Colon (tissue), 2 donors: ENCODE measurements around the gene MYL12A.

Source experiments
- FAIRE-seq: peaks from 2 replicates; lab custom pipeline; 2012; peaks lifted over from hg19 to GRCh38; lab: Jason Lieb, UNC
- donor health status: control.
- donor health status: control.

Gene MYL12A

DNA sequence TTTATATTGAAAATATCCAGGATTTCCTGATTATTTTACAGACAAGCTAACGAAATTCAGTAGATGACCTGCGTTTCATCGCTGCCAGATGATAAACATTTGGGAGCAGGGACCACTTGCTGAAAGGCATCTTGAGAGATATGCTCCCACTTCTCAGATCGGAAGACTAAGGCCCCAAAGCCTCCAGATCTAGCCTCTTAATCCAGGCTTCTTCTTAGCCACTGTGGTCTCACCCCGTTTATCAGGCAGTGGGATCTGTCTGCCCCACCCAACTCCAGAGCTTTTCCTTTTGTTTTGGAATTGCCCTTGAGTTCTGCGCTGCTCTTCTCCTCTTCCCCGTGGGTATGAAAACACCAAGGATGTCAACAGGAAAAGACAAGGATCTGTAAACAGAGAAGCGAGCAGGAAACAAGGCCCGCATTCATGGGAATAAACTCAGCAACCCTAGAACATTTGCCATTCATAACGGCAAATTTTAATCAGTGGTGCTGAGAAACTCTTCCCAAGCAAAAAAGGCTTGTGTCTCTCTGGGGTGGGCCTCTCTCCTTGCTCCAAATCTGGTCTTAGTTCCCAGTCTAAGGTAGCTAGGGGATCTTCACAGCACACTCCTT lies 35.8 kb downstream of the MYL12A start:
- FAIRE-seq: no peak

DNA sequence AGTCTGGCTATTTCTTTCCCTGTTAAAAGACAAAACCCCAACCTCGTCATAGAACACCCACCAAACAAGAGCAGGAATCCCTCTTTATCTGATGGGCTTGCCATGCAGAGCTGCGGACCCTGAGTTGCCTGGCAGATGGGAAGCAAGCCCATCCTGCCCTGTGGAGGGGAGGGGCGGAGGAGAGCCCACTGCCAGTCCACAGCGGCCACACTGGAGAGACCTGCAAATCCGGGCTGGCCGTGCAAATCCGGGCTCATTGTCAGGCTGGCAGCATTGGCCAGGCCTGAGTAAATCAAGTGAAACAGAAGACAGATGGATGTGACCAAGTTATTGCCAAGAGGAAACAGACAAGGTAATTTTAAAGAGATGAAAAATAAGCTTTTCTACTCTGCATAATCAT lies 36.3 kb downstream of the MYL12A start:
- FAIRE-seq: no peak

DNA sequence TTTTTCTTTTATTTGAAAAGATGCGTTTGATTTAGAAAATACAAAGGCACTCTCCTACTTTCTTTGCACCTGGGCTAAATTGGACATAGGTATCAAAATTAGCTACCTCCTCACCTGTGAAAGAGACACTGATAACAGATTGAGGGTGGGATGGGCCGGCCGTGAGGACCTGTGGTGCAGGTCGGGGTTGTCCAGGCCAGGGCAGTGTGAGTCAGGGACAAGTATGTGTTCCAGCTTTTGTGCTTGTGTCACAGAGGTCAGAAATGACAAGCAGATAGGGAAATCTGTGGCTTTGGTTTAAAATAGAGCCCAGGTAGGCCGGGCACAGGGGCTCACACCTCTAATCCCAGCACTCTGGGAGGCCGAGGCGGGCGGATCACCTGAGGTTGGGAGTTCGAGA lies 36.9 kb downstream of the MYL12A start:
- no peak for FAIRE-seq

DNA sequence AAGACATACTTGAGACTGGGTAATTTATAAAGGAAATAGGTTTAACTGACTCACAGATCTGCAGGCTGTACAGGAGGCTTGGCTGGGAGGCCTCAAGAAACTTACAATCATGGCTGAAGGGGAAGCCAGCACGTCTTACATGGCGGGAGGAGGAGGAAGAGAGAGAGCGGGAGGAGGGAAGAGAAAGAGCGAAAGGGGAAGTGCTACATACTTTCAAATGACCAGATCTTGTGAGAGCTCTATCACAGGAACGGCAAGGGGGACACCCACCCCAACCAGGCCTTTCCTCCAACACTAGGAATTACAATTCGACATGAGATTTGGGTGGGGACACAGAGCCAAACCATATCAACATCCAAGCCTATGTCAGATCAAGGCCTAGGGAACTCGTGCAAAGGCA lies 38.6 kb downstream of the MYL12A start:
- FAIRE-seq: no peak

DNA sequence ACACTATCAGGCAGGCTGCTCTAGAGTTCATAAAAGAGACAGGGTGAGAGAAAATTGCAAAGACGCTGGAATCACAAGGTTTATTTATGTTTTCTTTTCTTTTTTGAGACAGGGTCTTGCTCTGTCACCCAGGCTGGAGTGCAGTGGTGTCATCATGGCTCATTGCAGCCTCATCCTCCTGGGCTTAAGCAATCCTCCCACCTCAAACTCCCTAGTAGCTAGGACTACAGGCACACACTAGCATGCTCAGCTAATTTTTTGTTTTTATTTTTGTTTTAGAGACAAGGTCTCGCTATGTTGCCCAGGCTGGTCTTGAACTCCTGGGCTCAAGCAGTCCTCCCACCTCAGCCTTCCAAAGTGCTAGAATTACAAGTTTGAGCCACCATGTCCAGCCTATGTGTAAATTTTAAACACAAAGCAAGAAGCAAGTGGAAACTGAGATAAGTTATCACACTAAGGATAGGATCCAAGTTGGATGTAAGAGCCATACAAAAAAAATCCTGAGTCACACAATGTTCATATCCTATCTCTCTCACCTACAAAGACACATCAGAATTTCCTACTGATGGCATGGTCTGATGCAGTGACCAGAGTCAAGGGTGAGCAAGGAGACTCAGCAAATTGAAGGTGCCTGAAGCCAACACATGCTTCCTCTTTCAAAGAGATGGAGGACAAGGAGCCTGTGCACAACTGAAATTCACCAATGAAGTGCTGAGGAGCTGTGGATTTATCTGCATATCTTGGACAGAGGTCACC lies 45.8 kb downstream of the MYL12A start:
- FAIRE-seq: no peak

DNA sequence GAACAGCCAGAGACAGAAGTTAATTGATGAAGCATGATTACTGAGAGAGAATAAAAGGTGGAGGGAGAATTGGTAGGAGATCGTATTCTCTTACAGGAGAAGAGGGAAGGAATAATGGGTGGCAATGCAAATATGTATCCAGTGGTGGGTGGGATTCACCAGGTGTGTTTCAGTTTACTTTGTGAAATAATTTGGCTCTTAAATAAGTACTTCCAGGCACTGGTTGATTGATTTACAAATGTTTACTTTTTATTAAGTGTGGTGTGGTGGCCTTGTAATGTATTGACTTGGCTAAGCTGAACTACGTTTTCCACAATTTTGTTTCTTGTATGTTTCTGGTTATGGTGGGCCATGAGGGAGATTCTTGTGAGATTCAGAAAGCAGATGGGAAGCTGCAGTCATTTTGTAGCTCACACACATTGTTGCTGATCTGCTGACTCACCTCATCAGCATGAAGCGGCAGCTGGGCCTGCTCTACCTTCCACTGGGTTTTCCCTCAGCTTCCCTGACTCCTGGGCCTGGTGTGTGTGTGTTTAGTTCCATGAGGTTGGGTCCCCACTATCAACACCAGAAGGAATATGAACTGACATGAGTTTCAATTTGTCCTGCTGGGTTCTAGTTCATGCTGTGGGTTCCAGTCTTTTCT lies 47.0 kb downstream of the MYL12A start:
- FAIRE-seq: no peak

DNA sequence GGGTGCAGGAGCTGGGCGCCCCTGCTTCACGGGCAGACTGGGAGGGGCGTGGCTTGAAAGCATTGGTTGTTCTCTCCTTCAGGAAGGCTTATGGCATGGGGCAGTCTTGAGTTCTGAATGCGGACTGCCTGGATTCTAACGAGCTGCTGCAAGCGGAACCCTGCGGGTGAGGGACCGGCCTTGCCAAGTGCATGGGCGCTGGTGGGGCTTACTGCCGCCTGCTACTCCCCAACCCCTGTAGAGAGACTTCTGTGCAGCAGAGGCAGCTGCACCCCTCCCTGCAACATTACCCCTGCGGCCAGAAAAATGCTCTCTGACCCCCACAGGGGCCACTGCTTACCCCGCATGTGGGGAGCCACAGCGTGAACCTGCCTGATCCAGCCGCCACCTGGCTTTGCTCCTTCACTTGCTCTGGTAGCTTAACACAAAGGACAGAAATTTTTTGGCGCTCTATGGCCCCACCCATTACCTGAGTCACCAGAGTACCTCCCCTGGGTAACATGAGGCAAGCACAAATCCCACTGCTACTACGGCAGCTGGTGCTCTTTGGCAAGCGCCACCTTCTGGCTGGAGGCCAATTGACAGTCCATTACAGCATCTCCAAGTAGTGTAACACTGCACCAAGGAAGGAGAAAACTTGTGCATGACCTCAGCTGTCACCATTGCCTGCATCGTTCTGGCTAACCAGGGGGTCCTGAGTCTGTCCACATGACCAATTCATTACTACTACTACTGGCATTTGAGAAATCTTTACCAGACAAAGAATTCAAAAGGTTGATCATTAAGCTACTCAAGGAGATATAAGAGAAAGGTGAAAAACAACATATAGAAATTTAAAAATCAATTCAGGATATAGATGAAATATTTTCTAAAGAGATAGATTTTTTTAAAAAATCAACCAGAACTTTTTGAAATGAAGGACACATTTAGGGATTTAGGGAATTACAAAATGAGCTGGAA lies 49.7 kb downstream of the MYL12A start:
- FAIRE-seq: no peak

DNA sequence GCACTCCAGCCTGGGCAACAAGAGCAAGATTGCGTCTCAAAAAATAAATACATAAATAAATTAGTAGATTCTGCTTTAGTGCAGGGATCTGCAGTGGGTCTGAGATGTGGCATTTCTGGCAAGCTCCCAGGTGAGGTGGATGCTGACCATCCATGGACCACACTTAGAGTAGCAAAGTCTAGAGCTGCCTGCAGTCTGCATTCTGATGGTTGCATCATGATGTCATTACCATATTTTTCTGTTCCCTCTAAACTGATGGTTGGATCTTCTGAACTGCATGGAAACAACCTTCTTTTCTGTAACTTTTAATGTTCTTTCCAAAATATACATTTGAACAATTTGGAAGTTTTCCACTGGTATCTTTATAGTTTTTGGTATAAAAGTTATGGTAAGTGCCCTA lies 57.2 kb downstream of the MYL12A start:
- FAIRE-seq: no peak

DNA sequence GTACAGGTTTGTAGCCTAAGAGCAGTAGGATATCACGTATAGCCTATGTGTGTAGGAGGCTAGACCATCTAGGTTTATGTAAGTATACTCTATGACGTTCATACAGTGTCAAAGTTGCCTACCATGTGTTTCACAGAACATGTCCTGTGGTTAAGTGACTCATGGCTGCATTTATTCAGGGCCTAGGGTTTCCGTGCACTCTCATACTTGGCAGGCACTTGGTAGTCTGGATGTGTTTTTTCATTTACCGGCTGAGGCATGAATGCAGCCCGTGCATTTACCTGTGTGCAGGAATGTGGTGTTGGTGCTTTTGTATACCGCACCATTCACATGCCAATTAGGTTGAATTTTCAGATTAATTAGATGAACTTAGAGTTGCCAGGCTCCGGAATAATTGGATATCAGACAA lies 57.8 kb downstream of the MYL12A start:
- no peak for FAIRE-seq
